ENCODE data around the gene ITIH4.

Gene ITIH4

DNA sequence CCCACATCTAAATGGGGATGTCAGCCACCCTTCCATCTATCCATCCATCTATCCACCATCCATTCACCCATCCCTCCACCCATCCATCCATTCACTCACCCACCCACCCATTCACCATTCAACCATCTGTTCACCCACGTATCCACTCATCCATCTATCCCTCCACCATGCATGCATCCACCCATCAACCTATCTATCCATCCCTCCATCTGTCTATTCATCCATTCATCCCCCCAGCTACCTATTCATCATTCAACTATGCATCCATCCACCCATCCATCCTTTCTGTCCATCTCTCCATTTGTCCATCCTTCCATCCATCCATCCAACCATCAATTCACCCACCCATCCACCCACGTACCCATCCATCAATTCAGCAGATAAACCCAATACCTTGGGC lies 21.3 kb downstream of the ITIH4 start:
- no peak overlapping the region for H3K4me3 ChIP-seq (ENCODE audit: low read length)
- no peak for DNase-seq (ENCODE audit: low read depth)

DNA sequence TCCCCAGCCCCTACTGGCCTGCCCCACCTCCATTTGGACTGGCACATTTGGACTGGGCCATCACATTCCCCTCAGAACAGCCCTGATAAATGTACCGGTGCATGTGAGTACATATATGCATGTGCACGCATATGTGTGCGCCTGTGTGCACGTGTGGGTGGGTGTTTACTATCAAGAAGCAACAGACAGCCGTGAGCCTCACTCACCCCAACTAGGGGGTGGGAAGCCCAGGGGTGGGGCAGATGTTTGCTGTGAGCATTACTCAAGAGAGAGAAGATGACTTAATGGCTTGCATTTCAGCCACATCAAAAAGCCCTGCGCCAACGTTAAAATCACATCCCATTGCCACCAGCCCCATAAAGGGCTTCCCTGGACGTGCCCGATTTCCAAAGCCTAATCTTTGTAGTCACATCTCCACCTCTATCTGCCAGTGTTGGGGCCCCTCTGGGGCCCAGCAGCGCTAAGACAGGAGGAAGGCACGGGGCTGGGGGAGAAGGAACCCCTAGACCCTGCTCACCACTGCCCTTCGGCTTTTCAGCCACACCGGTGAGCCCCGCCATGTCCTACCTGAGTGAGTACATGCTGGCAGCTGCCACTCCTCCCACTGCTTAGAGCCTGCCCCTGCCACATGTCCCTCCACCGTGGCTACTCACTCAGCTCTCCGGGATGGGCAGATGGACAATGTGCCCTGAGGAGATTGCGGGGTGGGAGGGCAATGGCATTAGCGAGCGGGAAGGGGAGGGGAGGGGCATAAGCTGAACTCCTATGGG lies 25.0 kb downstream of the ITIH4 start:
- no peak overlapping the region for H3K4me3 ChIP-seq (ENCODE audit: low read length)
- DNase-seq (ENCODE audit: low read depth), result no peak
- TF ChIP-seq, protein P1, sequence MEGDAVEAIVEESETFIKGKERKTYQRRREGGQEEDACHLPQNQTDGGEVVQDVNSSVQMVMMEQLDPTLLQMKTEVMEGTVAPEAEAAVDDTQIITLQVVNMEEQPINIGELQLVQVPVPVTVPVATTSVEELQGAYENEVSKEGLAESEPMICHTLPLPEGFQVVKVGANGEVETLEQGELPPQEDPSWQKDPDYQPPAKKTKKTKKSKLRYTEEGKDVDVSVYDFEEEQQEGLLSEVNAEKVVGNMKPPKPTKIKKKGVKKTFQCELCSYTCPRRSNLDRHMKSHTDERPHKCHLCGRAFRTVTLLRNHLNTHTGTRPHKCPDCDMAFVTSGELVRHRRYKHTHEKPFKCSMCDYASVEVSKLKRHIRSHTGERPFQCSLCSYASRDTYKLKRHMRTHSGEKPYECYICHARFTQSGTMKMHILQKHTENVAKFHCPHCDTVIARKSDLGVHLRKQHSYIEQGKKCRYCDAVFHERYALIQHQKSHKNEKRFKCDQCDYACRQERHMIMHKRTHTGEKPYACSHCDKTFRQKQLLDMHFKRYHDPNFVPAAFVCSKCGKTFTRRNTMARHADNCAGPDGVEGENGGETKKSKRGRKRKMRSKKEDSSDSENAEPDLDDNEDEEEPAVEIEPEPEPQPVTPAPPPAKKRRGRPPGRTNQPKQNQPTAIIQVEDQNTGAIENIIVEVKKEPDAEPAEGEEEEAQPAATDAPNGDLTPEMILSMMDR (conservative IDR thresholded peaks at IDR 0.05; ENCODE audit: low read length), result no peak

More for the DNA sequence above, 21.3 kb downstream of the ITIH4 start:
- TF ChIP-seq, protein P1 (conservative IDR thresholded peaks at IDR 0.05; ENCODE audit: low read length), result no peak

DNA sequence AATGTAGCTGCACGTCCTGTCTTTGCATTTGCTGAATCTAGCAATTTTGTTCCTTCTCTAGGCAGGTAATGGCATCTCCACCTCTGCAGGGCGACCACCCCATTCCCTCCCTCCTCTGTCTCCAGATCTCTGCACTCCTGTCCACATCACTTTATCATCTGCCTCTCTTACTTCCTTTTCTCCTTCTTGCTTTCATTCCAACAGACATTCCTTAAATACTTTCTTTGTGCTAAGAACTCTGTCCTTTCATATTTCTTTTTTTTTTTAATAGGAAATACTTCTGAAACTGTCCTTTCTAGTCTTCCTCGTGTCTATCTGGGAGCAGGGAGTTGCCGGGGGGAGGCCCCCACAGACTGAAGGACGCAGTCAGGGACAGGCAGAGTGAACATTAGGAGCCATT lies 28.6 kb downstream of the ITIH4 start:
- DNase-seq (ENCODE audit: low read depth), result peak; percentile 26
- TF ChIP-seq, protein P1 (conservative IDR thresholded peaks at IDR 0.05; ENCODE audit: low read length), result no peak
- no peak overlapping the region for H3K4me3 ChIP-seq (ENCODE audit: low read length)

DNA sequence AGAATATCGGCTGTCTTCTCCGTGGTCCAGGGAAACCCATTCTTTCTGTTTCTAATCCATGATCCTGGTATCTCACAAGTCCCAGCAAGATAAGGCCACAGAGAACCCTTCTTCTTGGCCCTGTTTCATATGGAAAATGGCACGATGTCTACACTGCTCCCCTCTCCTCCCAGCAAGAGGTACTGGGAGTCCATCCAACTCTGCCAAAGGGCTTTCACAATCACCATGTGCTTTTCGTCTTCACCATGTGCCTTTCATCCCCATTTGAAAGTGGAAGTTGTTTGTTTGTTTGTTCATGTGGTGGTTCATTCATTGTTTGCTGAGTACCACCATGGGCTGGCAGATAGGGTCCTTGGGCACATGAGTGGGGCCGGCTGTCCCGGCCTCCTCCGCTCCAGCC lies 30.4 kb downstream of the ITIH4 start:
- DNase-seq (ENCODE audit: low read depth), result peak; percentile 22
- TF ChIP-seq, protein P1 (conservative IDR thresholded peaks at IDR 0.05; ENCODE audit: low read length), result no peak
- H3K4me3 ChIP-seq (ENCODE audit: low read length), result no peak overlapping the region

DNA sequence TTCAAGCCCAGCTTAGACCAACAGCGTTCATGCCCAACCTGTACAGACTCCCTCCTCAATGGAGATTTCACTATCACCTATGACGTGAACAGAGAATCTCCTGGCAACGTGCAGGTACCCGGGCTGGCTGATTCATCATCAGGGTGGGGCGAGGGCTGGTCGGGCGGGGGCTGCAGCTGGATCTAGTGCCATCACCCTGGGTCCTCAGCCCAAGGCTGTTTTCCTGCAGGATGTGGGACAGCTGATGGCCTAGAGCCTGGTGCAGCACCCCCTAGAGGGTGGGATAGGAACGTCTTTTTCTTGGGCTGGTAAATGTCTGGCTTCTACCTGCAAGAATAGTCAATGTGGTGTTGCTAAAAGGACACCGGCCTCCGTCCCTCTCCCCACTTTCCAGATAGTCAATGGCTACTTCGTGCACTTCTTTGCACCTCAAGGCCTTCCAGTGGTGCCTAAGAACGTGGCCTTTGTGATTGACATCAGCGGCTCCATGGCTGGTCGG lies 31.4 kb downstream of the ITIH4 start:
- TF ChIP-seq, protein P1 (conservative IDR thresholded peaks at IDR 0.05; ENCODE audit: low read length), result peak; percentile 38
- no peak for DNase-seq (ENCODE audit: low read depth)
- H3K4me3 ChIP-seq (ENCODE audit: low read length), result no peak overlapping the region

DNA sequence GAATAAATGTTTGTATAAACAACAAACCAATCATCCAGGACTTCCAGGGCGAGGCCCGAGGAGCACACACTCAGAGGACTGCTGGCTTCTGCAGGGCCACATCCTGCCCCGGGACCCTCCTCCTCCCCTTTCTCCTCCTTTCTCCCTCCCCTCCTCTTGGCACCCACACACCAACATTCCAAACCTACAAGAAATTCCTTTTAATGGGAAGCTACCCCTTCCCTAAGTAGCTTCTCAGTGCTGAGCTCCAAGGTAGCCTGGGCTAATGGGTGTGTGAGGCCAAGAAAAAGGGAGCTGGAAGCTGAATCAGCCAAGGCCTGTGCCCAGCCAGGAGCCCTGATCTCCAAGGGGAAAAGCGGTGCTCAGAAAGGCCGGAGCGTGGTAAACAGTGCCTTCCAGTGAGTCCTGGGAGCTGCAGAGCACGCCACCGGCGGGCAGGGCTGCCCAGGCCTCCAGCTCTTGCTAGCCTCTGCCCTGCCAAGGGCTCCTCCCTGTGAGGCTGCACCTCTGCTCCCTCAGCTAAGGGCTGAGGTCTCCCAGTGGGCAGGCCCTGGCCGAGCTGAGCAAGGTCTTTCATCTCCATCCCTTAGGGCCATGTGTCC lies 32.0 kb downstream of the ITIH4 start:
- TF ChIP-seq, protein P1 (conservative IDR thresholded peaks at IDR 0.05; ENCODE audit: low read length), result no peak
- DNase-seq (ENCODE audit: low read depth), result peak; percentile 5
- no peak overlapping the region for H3K4me3 ChIP-seq (ENCODE audit: low read length)

DNA sequence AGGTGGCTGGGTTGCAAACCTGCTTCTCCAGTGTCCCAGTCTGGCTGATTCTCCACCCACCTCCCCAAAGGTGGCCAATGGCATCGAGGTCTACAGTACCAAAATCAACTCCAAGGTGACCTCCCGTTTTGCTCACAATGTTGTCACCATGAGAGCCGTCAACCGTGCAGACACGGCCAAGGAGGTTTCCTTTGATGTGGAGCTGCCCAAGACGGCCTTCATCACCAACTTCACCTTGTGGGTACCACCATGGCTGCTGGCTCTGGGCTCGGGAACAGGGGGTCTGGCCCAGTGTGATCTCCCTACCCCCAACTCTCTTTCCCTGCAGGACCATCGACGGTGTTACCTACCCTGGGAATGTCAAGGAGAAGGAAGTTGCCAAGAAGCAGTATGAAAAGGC lies 34.1 kb downstream of the ITIH4 start:
- TF ChIP-seq, protein P1 (conservative IDR thresholded peaks at IDR 0.05; ENCODE audit: low read length), result no peak
- H3K4me3 ChIP-seq (ENCODE audit: low read length), result no peak overlapping the region
- DNase-seq (ENCODE audit: low read depth), result no peak
